ENCODE measurements around the gene ASPG. TPM values are rescaled to one million over a fixed set of nuclear protein-coding genes. Genes with fewer than 3 reads are reported as not detected.

The ASPG gene
- total and polyA plus RNA-seq, 9 donors, result 0.45 to 28.8 (median 18.7) TPM

GRCh38 chr14:104123879-104124278 lies 38.4 kb downstream of the ASPG start:
- Histone ChIP-seq H3K27ac (no peak overlapping the region), H3K27me3 (no peaks in the 10 kb centered on the region), H3K9me3 (peaks cover 0 to 2% of the 10 kb centered on the region in 2 donors), H3K4me3 (no peak overlapping the region), H3K4me1 (ENCODE audit: insufficient read depth) (no peaks in the 10 kb centered on the region), H3K36me3 (no peaks in the 10 kb centered on the region)
- intact Hi-C loops (cut with DNase I), result no loop called here
- TF ChIP-seq POLR2A (IDR thresholded peaks at IDR 0.05) (no peak), CTCF (IDR thresholded peaks at IDR 0.05) (no peak), EP300 (IDR thresholded peaks at IDR 0.05) (no peak)
- no peak for DNase-seq
- WGBS, 3 donors, result 96 to 100% (median 99%) methylated on average over 1 of the region's 1 CpG

DNA sequence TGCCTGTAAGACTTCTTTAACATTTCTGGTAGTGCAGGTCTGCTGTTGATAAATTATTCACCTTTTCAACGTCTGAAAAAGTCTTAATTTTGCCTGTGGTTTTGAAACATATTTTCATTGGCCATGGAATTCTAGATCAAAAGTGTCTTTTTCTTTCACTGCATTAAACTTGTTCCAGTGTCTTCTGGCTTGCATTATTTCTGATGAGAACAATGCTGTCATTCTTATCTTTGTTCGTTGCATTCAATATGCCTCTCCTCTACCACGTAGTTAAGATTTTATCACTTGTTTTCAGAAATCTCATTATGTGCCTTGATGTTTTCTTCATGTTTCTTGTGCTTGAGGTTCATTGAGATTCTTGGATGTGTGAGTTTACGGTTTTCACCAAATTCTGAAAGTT lies 39.5 kb downstream of the ASPG start:
- WGBS, 3 donors, result 68 to 72% (median 71%) methylated on average over 4 of the region's 4 CpGs
- no peak overlapping the region for H3K4me3 ChIP-seq
- no peaks in the 10 kb centered on the region for H3K36me3 ChIP-seq
- peaks cover 0 to 2% of the 10 kb centered on the region in 2 donors for H3K9me3 ChIP-seq
- intact Hi-C loops (cut with DNase I), result no loop called here
- no peak for DNase-seq
- TF ChIP-seq POLR2A (IDR thresholded peaks at IDR 0.05) (no peak), EP300 (IDR thresholded peaks at IDR 0.05) (no peak), CTCF (IDR thresholded peaks at IDR 0.05) (no peak)
- no peak overlapping the region for H3K27ac ChIP-seq
- no peaks in the 10 kb centered on the region for H3K4me1 ChIP-seq (ENCODE audit: insufficient read depth)
- no peaks in the 10 kb centered on the region for H3K27me3 ChIP-seq

GRCh38 chr14:104126753-104127152 lies 41.3 kb downstream of the ASPG start:
- no peak for DNase-seq

DNA sequence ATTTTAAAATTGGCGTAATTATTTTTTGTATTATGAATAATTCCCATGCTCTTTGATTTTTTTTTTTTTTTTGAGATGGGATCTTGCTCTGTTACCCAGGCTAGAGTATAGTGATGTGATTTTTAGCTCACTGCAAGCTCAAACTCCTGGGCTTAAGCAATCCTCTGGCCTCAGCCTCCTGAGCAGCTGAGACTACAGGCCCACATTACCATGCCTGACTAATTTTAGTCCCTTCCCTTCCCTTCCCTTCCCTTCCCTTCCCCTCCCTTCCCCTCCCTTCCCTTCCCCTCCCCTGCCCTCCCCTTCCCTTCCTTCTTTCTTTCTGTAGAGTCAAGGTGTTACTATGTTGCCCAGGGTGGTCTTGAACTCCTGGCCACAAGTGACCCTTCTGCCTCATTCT lies 43.5 kb downstream of the ASPG start:
- TF ChIP-seq POLR2A (IDR thresholded peaks at IDR 0.05) (no peak), CTCF (IDR thresholded peaks at IDR 0.05) (no peak), EP300 (IDR thresholded peaks at IDR 0.05) (no peak)
- 94 to 98% (median 95%) methylated on average over 1 of the region's 1 CpG for WGBS, 3 donors
- intact Hi-C loops (cut with DNase I), result no loop called here
- H3K27ac ChIP-seq, result no peak overlapping the region
- no peaks in the 10 kb centered on the region for H3K4me1 ChIP-seq (ENCODE audit: insufficient read depth)
- DNase-seq, result no peak
- H3K27me3 ChIP-seq, result no peaks in the 10 kb centered on the region
- no peaks in the 10 kb centered on the region for H3K36me3 ChIP-seq
- no peak overlapping the region for H3K4me3 ChIP-seq
- H3K9me3 ChIP-seq, result peaks cover 0 to 2% of the 10 kb centered on the region in 2 donors

More at GRCh38 chr14:104126753-104127152, 41.3 kb downstream of the ASPG start:
- no peaks in the 10 kb centered on the region for H3K36me3 ChIP-seq
- peaks cover 0 to 2% of the 10 kb centered on the region in 2 donors for H3K9me3 ChIP-seq
- no peak overlapping the region for H3K27ac ChIP-seq
- TF ChIP-seq EP300 (IDR thresholded peaks at IDR 0.05), result no peak
- no peak for TF ChIP-seq POLR2A (IDR thresholded peaks at IDR 0.05)
- no peak for TF ChIP-seq CTCF (IDR thresholded peaks at IDR 0.05)
- 89 to 95% (median 93%) methylated on average over 2 of the region's 2 CpGs for WGBS, 3 donors
- H3K27me3 ChIP-seq, result no peaks in the 10 kb centered on the region
- intact Hi-C loops (cut with DNase I), result no loop called here
- no peaks in the 10 kb centered on the region for H3K4me1 ChIP-seq (ENCODE audit: insufficient read depth)
- no peak overlapping the region for H3K4me3 ChIP-seq

Measured in ovary (tissue), 9 donors.